Activated T-cell treated with anti-CD3 and anti-CD28 coated beads for 24 hours (primary cell): ENCODE results near the gene TCP11.

Experiments
- DNase-seq: peaks from one replicate; pipeline ENCODE4 v3.0.0-alpha.2; 2020; ENCODE audit warnings: low read depth

TCP11 gene

DNA sequence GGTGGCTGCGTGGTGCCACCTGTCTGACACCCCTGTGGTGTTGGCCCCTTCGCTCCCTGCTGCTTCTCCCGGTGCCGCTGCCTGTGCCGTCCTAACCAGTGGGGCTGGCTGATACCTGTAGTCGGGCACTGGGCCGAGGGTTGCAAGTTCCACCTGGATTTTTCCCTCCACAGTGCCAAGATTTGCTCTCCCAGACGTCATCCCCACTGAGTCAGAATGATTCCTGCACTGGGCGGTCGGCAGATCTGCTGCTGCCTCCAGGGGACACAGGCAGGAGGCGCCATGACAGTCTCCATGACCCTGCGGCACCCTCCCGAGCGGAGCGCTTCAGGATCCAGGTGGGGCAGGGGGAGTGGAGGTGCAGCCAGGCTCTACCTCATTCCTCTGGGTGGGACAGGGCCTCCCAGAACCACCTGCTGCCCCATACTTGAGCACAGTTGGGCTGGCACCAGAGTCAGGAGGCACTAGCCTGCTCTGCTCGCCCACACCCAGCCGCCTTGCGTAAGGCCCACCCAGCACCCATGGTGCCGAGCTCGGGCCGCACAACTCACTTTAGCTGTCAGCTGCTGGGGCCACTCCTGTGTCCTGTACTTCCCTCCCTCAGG lies 60.2 kb downstream of the TCP11 start:
- no peak for DNase-seq

DNA sequence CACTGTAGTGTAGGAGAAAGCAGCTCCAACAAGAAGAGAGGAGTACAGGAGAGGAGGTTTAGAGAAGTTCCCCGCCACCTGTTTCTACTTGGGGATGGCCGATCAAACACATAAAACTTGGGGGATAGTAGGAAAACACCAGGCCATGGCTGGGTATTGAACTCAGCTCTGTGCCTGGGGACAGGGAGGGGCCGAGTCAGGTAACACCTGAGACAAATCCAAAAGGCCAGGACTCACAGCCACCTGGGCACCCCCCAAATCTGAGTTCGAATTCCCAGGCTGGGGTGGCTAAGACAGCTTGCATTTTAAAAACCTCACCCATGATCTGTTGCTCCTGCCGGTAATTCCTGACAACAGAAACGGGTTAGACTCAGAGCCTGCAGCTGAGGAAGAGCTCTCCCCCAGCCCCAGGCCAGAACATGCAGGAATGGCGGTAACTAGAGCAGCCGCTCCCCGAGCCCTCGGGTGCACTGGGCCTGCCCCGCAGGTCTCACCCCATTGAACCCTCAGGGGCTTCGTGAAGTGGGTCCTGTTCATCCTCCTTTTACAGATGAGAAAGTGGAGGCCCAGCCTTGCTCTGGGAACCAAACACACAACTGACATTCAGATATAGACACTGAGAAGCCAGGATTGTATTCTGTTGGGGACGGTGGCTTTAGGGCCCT lies 61.0 kb downstream of the TCP11 start:
- DNase-seq = no peak

DNA sequence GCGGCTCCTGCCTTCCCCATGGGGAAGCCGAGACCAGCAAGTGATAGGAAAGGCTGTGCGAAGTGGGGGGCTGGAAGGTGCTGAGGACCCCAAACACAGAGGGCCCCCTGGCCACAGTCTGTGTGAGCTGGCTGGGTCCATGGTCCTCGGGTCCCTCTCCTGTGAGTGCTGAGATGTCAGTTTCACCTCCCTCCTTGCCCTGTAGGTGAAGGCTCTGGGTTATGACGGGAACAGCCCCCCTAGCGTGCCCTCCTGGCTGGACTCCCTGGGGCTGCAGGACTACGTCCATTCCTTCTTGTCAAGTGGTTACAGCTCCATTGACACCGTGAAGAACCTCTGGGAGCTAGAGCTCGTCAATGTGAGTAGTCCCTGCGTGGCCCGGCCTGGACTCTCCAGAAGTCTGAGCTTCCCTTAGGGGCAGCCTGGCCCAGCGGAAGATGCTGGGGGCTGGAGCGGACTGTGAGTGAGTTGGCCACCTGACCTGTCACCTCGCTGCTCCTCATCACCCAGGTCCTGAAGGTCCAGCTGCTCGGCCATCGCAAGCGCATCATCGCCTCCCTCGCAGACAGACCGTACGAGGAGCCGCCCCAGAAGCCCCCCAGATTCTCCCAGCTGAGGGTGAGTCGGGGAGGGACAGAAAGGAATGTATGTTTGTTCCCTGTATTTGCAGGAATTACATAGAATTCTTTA lies 61.7 kb downstream of the TCP11 start:
- no peak for DNase-seq

DNA sequence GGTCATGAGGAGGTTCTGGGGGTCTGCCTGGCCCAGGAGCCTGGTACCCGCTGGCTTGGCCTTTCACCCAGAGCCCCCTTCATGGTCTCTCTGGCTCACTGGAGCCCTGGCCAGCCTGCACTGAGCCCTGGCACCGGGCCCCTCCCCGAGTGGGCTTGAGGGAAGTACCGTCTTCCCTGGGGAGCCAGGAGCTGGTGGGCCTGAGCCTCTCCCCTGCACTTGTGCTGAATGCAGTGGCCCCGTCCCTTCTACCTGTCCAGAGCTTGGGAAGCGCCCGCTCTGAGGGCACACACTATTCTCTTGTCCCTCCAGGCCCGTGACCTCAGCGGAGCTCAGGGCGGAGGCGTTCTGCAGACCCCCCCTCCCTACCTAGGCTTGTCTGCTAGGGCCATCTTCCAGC lies 62.2 kb downstream of the TCP11 start:
- no peak for DNase-seq

DNA sequence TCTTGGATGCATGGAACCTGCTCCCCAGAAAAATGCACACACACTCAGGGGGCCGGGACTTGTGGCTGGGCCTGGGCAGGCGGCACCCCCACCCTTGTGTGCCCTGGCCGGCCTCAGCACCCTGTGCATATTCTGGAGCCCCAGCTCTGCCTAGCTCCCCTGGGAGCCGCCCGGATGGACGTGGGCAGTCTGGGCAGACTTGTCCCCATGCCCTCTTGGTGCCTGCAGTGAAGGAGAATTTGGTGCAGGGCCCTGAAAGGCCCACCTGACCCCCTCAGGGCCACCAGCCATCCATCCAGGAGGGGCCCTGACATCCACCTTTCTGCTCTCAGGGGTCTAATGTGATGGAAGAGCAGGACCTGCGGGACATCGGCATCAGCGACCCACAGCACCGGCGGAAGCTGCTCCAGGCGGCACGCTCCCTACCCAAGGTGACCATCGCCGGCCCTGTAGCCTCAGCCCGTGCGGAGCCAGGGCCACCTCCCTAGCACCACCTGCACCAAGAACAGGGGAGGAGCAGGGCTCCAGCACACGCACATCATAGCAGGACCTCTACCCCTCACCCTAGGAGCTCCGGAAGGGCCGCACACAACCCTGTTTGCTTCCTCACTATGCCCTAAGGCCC lies 62.8 kb downstream of the TCP11 start:
- no peak for DNase-seq

DNA sequence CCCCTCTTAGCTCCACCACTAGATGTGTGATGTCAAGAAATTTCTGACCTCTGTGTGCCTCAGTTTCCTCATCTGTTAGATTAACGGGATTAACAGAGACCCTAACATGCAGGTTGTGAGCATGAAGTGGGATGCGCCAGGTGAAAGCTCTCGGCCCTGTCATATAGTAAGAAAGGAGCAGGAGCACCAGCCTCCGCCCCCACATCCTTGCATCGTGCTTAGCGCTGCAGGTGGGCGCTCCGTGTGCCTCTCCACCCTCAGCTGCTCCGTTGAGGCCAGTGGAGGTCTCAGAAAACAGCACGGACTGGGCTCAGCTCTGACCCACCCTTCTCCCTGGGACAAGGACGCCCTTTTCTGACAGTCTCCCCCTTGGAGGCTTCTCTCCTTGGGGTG lies 63.4 kb downstream of the TCP11 start:
- DNase-seq = no peak

DNA sequence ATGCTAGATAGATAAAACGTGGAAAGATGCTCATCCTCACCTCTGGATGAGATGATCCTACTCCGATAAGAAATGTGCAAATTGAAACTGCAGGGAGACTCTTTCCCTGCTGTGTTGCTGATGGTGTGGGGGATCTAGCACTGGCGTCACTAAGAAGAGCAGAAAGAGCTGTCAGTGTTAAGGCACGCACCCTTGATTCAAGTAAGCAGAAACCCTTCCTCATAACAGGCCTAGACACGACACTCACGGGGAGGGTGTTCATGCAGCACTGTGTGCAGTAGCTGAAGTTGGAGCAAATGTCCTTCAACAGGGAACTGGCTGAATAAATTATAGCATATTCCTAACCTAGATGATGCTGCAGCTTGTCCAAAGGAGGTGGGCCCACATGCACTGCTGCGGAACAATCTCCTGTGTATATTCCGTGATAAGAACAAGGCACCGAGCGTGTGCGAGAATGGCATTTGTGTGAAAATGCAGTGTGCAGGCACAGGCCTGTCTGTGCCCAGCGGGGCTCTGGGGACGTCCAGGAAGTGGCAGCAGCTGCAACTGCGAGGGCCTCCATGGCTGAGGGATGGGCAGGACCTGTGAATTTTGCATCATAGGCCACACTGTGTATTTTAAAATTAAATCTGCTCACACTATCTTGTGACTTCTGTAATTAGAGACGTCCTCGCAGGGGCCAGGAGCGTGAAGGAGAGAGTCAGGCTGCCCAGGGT lies 64.0 kb downstream of the TCP11 start:
- DNase-seq = no peak

DNA sequence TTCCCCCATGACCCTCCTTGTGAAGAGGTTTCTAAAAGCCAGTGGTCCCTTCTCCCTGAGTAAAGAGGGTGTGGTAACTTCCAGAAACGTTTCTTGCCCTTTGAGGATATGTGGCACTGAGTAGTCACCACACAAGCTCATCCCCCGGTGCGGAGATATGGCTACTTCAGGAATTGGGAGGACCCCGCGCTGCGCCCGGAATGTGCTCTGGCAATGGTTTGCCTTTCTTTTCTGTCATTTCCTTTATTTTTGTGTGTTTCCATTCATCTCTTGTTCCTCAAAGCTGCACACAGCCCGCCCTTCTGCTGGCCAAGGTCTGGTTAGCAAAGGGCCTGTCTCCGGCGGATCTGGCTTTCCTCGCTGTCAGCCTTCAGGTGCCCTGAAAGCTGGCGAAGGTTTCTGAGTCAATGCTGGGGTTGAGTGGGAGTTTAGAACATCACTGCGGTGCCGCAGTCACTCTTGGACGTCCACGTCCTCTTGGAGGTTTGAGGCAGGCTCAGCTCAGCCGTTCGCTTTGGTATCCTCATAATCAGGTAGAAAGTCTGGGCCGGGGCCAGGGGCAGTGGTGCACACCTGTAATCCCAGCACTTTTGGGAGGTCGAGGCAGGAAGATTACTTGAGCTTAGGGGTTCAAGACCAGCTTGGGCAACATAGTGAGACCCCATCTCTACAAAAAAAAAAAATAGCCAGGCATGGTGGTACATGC lies 67.2 kb downstream of the TCP11 start:
- no peak for DNase-seq

DNA sequence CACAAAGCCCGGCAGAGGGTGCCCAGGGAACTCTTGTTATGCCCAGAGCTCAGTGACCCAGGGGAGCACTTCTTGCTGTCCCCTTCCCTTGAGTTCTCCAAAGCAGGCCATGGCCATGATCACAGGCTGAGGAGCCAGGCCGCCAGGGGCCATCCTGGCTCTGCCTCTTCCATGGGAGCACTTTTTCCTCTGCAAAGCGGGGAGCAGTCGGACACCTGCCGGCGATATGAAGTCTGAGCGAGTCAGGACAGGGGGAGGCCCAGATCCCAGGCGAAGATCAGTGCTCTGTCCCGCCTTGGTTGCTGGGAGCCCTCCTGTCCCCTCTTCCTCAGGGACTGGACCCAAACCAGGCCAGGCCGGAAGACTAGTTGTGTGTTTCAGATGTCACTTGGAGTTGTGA lies 67.9 kb downstream of the TCP11 start:
- no peak for DNase-seq

DNA sequence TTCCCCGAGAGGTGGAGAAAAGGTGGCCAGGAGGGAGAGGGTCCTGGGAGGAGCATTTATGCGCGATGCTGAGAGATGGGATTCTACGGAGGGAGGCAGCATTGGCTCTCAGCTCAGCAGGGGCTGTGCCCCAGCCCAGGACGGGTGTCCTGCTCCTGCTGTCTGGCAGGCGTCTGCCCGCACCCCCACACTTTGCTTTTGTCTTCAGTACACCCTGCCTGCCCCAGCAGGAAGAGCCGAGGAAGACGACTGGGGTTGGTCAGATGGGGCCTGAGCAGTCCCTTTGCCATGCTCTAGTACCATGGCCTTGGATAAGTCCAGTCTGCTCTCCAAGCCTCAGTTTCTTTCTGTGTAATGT lies 68.5 kb downstream of the TCP11 start:
- DNase-seq = no peak

DNA sequence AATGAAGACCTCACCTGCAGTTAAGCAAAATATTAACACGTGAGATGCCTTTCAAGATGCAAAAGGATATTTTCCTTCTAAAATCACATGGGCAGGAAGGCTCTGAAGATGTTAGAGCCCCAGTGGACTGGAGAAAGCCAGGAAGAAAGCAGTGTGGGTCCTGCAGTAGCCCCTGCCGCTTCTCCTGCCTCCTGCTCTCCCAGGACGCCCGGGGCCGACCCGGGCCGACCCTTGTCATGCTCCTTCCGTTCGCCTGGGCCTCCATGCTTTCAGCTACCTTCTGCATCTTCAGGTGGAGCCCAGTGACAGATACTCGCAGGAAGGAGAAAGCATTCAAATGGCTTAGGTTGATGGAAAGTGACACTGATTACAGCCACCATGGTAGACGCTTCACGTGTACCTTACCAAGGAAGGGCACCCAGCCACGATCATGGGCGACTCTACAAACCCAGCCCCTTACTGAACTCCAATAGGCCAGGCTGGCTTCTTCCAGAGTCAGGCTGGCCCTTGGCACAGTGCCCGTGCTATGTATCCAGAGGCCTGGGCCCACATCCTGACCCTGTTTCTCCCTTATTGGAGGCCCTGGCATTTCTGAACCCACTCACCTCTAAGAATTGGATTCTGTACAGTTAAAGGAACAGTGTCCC lies 69.0 kb downstream of the TCP11 start:
- DNase-seq = no peak

DNA sequence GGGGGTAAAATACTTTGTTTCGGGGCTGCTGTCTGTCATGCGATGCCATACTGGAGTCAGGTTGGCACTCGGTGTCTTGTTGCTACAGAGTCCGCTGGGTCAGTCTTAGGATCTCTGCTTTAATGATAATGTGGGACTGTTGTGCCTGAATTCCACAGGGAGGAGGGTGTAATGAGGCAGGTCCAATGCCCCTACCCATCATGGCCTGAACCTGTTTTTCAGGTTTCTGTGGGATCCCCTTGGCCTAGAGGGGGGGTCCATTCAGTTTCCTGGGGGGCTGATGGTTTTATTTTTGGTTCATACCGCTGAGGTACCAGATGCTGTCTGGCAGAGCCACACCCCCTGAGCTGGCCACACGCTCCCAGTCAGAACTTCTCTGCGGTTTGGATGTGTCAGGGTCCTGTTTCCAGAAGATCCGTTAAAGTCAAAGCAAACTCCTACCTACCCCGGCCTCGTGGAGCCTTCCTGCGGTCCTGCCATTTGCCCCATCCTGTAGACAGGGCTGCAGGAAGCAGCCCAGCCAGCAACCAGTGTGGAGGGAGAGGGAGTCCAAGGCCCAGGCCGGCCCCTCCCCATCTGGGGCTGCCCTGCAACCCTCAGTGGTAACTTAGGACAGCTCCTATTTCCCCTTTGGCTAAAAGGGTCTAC lies 69.7 kb downstream of the TCP11 start:
- no peak for DNase-seq

DNA sequence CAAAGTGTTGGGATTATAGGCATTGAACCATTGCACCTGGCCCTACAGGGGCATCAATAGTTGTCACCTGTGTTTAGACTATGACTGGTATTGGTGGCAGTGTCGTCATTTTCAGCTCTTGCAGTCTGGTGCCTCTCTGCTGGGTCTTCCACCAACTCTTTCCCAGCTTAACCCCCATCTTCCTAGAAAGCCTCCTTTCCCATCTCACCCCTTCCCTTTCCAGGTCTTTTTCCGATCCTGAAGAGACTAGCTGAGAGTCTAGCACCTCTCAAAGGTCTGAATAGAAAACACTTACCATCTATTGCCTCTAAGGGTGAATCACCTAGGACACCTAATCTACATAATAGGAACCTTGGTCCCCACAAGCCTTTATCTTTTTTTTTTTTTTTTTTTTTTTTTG lies 71.0 kb downstream of the TCP11 start:
- no peak for DNase-seq

DNA sequence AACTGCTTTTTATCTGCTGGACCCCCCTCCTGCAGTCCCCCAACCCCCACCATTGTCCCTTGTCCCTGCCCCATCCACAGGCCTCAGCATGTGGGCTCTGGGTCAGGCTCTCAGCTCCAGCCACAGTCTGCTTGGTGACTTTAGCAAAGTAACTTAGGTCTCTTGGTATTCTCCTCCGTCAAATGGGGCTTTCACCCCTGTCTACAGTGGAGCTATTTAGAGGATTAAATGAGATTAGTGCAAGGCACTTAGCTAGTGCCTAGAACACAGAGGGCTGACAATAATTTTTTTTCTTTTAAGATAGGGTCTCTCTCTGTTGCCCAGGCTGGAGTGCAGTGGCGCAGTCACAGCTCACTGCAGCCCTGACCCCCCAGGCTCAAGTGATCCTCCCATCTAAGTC lies 71.9 kb downstream of the TCP11 start:
- DNase-seq = no peak

DNA sequence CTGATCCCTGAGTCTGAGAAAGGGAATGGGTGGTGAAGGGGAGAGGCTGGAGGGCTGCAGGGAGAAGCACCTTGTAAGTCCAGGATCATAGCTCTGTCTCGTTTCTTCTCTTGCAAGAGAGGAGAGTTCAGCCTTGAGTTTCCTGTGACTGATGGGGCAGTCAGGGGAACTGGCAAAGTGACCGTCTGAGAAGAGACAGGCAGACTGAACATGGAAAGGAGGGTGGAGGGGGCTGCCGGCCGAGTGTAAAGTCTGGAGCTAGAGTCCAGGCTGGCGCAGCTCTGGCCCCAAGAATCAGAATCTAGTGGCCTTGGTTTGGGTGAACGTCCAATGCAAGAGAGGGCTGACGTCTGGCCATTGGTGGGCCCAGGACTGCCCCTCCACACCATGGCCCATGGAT lies 72.5 kb downstream of the TCP11 start:
- DNase-seq = no peak

DNA sequence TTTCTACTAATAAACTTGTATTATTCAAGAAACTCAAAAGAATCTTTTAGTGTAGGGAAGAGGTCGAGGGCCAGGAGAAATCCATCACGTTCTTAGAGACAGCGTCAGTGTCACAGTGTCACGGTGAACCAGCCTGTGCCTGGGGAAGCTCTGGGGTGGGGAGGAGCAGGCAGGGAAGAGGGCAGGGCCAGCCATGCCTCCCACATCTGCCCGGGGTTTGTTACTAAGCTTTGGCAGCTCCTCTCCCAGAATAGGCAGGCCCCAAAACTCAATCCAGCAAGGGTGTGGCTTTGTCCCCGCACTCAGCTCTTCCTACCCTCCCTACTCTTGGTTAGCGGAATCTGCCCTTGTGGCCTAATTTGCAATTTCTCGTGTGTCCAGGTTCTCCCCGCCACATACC lies 72.9 kb downstream of the TCP11 start:
- no peak for DNase-seq
